ENCODE results near the gene ULK4. TPM values are rescaled to one million over a fixed set of nuclear protein-coding genes. Genes with fewer than 3 reads are reported as not detected.
"Not testable (repeated sequence)": the region's sequence is repeated elsewhere in the genome, so short reads cannot be mapped to it uniquely, and the experiment has no call there.

Gene ULK4
- polyA plus RNA-seq, 1 donor = 6.3 TPM

GRCh38 chr3:41690766-41691563 is 270.9 kb downstream of the ULK4 start:
- no peak for DNase-seq

- no peak for DNase-seq
Measured at GRCh38 chr3:41688595-41689380, 273.1 kb downstream of the ULK4 start.

DNA sequence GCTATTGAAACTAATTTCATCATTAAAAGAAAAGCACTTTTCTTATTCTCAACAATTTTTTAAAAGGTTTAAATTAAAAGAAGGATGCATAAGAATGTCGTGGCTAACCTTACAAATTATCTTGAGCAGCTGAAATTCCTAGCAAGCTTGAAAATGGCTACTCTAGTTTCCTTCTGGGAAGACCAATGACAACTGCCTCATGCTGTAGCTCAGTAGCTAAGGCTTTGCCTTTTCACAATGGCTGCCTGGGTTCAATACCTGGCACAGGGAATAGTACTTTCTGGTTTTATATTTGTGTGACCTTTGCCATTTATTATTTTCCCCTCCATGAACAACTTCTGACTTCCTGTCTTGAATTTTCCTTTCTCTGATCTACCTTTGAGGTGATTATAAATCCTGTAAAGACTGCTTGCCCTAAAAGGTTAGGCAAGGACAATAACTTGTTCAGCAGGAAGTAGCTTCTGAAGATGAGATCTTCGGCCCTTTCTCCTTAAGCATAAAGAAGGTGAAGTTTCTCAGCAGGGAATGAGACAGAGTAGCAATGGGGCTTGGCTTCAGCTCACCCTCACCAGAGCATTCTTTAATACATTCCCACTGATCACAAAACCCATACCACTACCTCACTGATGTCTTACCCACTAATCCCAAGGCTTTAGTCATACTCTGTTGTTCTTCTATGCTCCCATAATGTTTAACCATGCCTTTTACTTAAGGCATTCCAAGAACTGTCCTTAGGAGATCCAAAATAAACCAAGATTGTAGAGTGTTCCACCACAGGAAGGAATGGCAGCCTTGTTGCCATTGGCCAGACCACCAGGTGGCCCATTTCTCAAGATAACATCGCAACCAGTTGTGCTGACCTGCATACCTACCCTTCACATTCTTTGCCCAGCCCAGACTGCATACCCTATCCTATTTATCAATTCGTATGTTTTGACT is 276.8 kb downstream of the ULK4 start:
- DNase-seq = no peak

- no peak for DNase-seq
Measured at GRCh38 chr3:41683666-41684350, 278.1 kb downstream of the ULK4 start.

- no peak for DNase-seq
Measured at GRCh38 chr3:41682996-41683395, 278.9 kb downstream of the ULK4 start.

DNA sequence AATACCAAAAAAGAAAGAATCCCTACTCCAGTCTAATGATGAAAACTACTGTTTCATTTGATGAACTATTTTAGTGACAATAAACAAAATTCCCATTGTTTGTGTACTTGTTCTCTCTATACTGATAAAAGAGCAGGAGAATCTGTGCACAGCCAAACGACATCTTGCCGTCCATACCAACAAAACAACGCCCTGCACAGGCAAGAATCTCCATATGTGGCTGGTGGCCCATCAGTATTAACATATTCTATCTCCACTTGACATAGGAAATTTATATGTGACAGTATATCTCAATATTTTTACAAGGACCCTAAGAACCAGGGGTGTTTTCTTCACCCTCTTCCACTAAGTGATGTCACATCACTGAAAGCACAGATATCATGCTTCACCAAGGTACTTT is 279.5 kb downstream of the ULK4 start:
- DNase-seq = no peak

GRCh38 chr3:41681479-41681878 is 280.4 kb downstream of the ULK4 start:
- DNase-seq = no peak

DNA sequence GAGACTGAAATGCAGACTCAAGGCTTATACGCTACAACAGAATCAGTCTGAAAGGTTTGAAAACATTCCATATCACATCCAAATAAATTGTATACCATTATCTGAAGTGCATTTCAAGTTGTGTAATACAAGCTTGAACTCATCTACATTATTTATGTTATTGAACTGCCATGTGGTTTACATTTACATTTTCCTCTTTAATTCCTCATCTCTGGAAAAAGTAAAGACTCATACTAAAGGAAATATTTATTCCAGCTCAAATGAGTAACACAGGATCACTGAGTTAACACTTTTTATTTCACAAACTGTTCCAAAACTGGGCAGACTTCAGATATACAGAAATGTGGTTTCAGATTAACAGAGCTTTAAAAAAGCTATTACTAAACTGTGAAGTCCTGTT is 282.5 kb downstream of the ULK4 start:
- no peak for DNase-seq

GRCh38 chr3:41675102-41675501 is 286.8 kb downstream of the ULK4 start:
- DNase-seq = not testable (repeated sequence)

DNA sequence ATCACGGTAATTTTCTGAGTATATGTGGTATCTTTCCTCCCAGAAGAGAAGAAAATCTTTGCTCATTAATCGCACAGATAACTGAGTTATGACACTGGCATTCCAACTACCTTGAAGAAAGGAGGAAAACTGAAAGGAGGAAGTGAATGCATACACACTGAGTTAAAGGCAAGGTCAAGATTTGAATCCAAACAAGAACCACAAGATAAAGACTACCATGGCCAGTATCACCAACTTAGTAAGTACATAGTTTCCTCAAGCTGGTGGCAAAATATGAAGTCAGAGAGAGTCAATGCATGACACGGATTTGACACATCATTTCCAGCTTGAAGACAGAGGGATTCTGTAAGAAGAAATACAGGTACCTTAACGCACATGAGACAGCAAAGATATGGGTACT is 287.5 kb downstream of the ULK4 start:
- no peak for DNase-seq

GRCh38 chr3:41673650-41674049 is 288.3 kb downstream of the ULK4 start:
- no peak for DNase-seq

DNA sequence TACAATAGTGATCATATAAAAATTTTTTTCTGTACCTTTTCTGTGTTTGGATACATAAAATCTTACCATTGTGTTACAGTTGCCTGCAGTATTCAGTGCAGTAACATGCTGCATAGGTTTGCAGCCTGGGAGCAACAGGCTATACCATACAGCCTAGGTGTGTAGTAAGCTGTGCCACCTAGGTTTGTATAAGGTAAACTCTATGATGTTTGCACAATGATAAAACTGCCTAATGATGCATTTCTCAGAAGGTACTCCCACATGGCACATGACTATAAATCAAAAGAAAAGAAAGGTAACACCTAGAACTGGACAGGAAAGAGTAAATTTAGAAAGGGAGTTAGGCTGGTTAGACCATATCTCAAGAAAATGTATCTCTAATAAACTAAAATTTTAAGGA is 293.5 kb downstream of the ULK4 start:
- DNase-seq = no peak

DNA sequence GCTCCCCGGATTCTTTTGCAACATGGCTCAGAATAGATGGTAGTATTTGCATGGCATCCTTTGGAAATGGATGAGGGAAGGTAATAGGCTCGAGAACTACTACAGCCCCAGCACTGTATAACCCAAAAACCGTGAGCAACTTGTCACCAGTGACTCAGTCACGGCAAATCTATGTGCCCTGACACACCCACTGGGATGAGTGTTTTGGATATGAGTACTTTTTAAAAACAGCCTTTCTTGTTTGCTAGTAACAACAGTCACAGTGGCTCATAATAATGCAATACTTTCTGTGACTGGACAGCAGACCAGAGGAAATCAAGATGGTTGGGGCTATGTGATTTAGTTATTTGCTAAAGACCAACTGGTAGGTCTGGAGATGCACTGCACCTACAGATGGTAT is 299.6 kb downstream of the ULK4 start:
- DNase-seq = no peak

- no peak for DNase-seq
Measured at GRCh38 chr3:41661796-41662195, 300.1 kb downstream of the ULK4 start.

- DNase-seq = no peak
Measured at GRCh38 chr3:41660510-41660909, 301.4 kb downstream of the ULK4 start.

- DNase-seq = peak; percentile 31
Measured at GRCh38 chr3:41653571-41654239, 308.2 kb downstream of the ULK4 start.

DNA sequence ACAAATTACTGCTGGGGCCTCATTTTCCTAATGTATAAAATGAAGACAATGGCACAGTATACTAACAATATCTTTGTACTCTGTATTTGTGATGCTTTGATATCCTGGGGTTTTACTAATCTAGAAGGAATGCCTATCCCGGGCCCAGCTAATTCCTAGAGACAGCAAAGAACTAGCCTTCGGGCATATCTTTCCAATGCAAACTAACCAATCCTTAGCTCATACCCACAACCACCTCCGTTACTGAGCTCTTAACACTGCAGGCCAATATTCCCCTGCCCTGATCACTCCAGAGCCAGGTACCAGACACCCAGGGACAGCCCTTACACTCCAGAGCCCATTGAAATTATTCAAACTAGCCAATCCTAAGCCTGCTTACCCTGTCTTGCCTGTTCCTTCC is 309.0 kb downstream of the ULK4 start:
- no peak for DNase-seq

DNA sequence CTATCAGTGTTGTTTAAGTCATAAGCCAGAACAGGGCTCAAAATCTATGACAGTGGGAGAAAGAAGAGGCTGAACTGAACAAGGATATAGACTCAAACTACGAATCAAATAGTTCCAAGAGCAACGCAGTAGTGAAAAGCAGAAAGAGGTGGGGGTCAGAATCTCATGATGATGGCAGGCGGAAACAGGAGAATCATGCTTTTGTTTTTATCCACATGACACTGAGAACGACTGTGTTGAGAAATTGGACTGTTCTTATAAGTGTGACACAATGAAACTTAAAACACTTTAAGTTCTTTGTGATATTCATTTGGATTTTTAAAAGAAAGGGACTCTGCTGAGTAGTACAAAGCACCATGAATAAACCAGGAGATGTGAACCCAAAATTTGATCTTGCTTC is 309.4 kb downstream of the ULK4 start:
- DNase-seq = no peak

DNA sequence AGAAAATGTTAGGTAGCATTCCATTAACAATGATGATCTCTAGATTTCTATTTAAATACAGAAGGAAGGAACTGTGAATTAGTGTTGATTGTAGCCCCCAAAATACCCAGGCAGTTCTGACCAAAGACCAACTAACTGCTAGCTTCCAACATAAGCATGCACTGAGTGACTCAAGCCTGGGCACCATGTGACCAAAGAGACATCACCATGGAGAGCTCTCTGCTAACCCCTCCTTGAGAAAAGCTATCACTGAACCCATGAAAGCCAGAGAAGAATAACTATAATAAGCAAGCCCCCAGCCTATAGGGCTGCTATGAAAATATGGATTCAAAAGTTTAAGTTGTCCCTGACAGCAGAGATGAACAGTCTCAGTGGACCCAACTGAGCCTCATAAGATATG is 310.2 kb downstream of the ULK4 start:
- no peak for DNase-seq

DNA sequence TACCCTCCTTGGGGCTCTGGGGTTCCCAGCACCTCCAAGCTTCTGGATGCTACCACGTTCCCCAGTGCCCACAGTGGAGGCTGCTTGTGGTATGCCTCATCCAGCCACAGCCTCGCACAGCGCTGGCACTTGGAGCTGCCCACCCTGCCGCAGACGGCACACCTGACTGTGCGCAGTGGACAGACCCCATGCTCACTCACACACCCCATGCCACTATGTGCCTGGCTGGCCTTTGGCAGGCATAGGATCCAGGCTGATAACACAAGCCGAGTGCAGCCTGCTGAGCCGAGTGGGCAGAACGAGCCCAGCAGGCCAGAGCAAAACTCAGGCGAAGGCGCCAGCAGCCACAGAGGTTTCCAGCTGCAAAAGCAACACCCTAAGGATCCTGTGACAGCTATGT is 311.5 kb downstream of the ULK4 start:
- DNase-seq = no peak

GRCh38 chr3:41649129-41649739 is 312.7 kb downstream of the ULK4 start:
- DNase-seq = no peak

Measured in left kidney (tissue), 2 donors.